HG02642 (cell line): ENCODE results near the gene CREB3L2.

Experiments
- ATAC-seq: cut with Tn5 transposase; IDR thresholded peaks from one replicate; pipeline ENCODE4 v1.9.1; 2021; ENCODE audit warnings: mild to moderate bottlenecking; ENCODE audit not compliant: unreplicated experiment, poor library complexity

The CREB3L2 gene

GRCh38 chr7:137956591-137956990 lies 45.3 kb downstream of the CREB3L2 start:
- ATAC-seq = no peak

- ATAC-seq = no peak
Measured at GRCh38 chr7:137956183-137956582, 45.7 kb downstream of the CREB3L2 start.

GRCh38 chr7:137954614-137955013 lies 47.3 kb downstream of the CREB3L2 start:
- no peak for ATAC-seq

- peak; percentile 61 for ATAC-seq
Measured at GRCh38 chr7:137953665-137954470, 48.0 kb downstream of the CREB3L2 start.

GRCh38 chr7:137953043-137953664 lies 48.7 kb downstream of the CREB3L2 start:
- no peak for ATAC-seq

- no peak for ATAC-seq
Measured at GRCh38 chr7:137952426-137952805, 49.5 kb downstream of the CREB3L2 start.

- no peak for ATAC-seq
Measured at GRCh38 chr7:137951700-137952425, 50.0 kb downstream of the CREB3L2 start.

GRCh38 chr7:137950967-137951366 lies 50.9 kb downstream of the CREB3L2 start:
- no peak for ATAC-seq

GRCh38 chr7:137950263-137950621 lies 51.6 kb downstream of the CREB3L2 start:
- ATAC-seq = no peak

- no peak for ATAC-seq
Measured at GRCh38 chr7:137949416-137950262, 52.2 kb downstream of the CREB3L2 start.

GRCh38 chr7:137948845-137949330 lies 53.0 kb downstream of the CREB3L2 start:
- ATAC-seq = no peak

GRCh38 chr7:137948083-137948844 lies 53.6 kb downstream of the CREB3L2 start:
- no peak for ATAC-seq

- no peak for ATAC-seq
Measured at GRCh38 chr7:137947046-137947445, 54.8 kb downstream of the CREB3L2 start.

- ATAC-seq = no peak
Measured at GRCh38 chr7:137946011-137946410, 55.9 kb downstream of the CREB3L2 start.

- ATAC-seq = no peak
Measured at GRCh38 chr7:137944168-137944567, 57.7 kb downstream of the CREB3L2 start.

GRCh38 chr7:137943132-137943551 lies 58.7 kb downstream of the CREB3L2 start:
- ATAC-seq = no peak

- ATAC-seq = no peak
Measured at GRCh38 chr7:137942484-137943115, 59.3 kb downstream of the CREB3L2 start.

- ATAC-seq = no peak
Measured at GRCh38 chr7:137940656-137941518, 61.0 kb downstream of the CREB3L2 start.
